Hindlimb muscle (tissue), 1 donor: ENCODE measurements around the gene FAM133A. TPM values are rescaled to one million over a fixed set of nuclear protein-coding genes. Genes with fewer than 3 reads are reported as not detected.

Experiments used
- DNase-seq: peaks from one replicate; pipeline ENCODE4 v3.0.0-alpha.2; 2013
- polyA plus RNA-seq: library from polyadenylated mRNA; unstranded; fragments of 120-200 nt; gene quantifications from one replicate; pipeline ENCODE4 v1.2.1, GENCODE V29; 2013; ENCODE audit not compliant: insufficient read length

The FAM133A gene
- polyA plus RNA-seq = 0.18 TPM

DNA sequence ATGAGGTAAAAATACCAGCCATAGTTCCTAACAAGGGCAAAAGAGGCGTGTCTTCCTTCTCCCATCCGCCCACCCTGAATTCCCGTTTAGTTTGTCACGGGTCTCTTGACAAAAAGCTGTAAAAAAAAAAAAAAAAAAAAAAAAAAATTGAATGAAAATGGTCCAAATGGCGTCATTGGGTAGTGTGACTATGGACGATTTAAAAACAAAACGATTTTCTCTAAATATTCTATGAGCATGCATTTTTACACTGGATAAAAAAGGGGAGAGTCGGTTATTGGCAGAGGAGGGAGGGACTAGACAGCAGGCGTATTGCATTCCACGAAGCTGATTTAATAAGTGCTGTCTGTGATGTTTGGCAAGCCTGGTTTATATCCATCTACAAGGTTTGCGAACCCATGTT lies at the start of gene FAM133A:
FAM133A (plus strand) TSS at position 338 of the 403 bp plus-strand sequence. CDS start 35,214 bp downstream, outside the sequence.
- DNase-seq = no peak

DNA sequence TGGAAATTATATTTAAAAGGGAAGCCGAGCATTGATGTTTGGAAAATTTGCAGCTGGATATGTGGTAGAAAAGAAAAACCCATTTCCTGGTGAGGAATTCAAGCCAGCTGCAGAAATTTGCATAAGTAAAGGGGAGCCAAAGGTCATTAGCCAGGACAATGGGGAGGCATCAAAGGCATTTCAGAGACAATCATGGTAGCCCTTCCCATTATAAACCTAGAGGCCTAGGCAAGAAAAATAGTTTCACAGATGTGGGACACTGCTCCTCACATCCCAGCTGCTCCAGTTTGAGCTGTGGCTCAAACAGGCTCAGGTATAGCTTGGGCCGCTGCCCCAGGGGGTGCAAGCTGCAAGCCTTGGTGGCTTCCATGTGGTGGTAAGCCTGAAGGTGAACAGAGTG lies 36.4 kb upstream of the FAM133A start:
- DNase-seq = no peak

- DNase-seq = no peak
These were observed 24.6 kb upstream of the FAM133A start for GRCh38 chrX:93649381-93649780.

- no peak for DNase-seq
These were observed 13.4 kb upstream of the FAM133A start for GRCh38 chrX:93660575-93660974.

- peak; percentile 82 for DNase-seq
These were observed 744 bp upstream of the FAM133A start, which contains the start of gene NAP1L3 for GRCh38 chrX:93673056-93673868. TSS of gene NAP1L3 (minus strand) at chrX:93673578. CDS start at chrX:93673304, 274 bp downstream.

DNA sequence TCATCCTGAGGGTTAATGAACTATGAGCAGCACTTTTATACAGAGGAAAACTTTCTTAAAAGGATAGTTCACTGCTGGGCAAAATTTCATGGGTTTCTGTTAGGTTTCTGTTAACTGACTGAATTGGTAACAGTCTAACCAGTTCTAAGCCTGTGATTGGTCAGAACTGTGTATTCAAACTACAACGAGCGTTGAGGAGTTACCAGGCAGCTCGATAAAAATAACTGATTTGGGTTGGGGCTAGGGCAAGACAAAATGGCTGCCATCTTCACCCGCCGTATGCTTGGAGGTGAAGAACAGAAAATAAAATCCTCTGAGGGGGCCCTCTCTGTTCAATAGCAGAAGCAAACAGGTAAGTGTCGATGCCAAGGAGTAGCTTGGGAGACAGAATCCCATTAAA lies 22.0 kb downstream of the FAM133A start:
- DNase-seq = no peak

- no peak for DNase-seq
These were observed 29.7 kb downstream of the FAM133A start for GRCh38 chrX:93703701-93704100.

GRCh38 chrX:93711076-93711475 lies 37.1 kb downstream of the FAM133A start:
- DNase-seq = no peak

- no peak for DNase-seq
These were observed 67.8 kb downstream of the FAM133A start for GRCh38 chrX:93741811-93742210.

GRCh38 chrX:93760163-93760562 lies 86.2 kb downstream of the FAM133A start:
- no peak for DNase-seq

Other genes with a start within 250 kb of the FAM133A start
- gene NAP1L3, start 628 bp upstream of the FAM133A start, polyA plus RNA-seq = 7.7 TPM